WERI-Rb-1 (cell line): ENCODE results near the gene ANKRD12.

Experiments
- DNase-seq: peaks from one replicate; pipeline ENCODE4 v3.0.0-alpha.2; 2020
- H3K27ac ChIP-seq: fragments of 250-450 bp; sonication (Bioruptor Pico); 2 replicates; pipeline ENCODE4 v1.5.1; 2020; ENCODE audit warnings: mild to moderate bottlenecking, moderate library complexity
- H3K27me3 ChIP-seq: fragments of 250-450 bp; sonication (Bioruptor Pico); 2 replicates; pipeline ENCODE4 v1.5.1; 2021; ENCODE audit warnings: mild to moderate bottlenecking, low read depth, moderate library complexity; ENCODE audit not compliant: insufficient read depth, severe bottlenecking
- H3K36me3 ChIP-seq: fragments of 250-450 bp; sonication (Bioruptor Pico); 2 replicates; pipeline ENCODE4 v1.5.1; 2020; ENCODE audit warnings: mild to moderate bottlenecking, moderate library complexity
- H3K4me3 ChIP-seq: 2 replicates; pipeline ENCODE4 v1.5.1; 2011; ENCODE audit warnings: low read depth, mild to moderate bottlenecking, control low read depth, low read length
- H3K9me3 ChIP-seq: fragments of 250-450 bp; sonication (Bioruptor Pico); 2 replicates; pipeline ENCODE4 v1.5.1; 2021; ENCODE audit warnings: mild to moderate bottlenecking, moderate library complexity; ENCODE audit not compliant: severe bottlenecking
- TF ChIP-seq, protein P1 (sequence below): IDR thresholded peaks from 2 replicates; pipeline ENCODE4 v1.5.1; 2011; ENCODE audit warnings: low read depth, mild to moderate bottlenecking, control low read depth, inconsistent platforms, low read length

Gene ANKRD12

DNA sequence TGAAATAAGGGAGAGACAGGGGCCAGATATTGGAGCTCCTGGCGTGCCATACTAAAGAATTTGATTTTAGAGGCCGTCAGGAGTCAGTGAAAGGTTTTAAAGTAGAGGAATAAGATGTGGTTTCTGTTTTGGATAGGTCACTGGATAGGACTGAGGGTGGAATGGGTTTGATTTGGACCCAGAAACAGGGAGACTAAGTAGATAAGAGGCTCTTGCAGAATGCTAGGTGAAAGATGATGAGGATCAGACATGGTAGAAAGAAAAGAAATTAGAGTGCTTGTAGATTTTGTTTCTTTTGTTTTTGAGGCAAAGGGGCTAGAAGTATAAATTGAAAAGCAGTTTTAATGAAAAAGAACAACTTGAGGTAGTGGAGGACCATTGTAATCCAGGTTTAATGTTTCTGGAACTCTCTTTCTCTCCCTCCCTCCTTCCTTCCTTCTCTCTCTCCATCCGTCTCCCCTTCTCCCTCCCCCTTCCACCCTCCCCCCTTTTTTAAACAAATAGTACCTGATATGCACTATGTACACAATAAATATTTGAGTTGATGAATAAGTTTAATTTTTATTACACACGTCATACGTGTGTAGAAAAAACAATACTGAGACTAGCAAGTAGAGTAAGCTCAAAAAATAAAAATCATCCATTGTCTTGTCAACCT, 32.2 kb upstream of the ANKRD12 start:
- no peak for DNase-seq
- H3K36me3 ChIP-seq, result peaks cover 7% of the 10 kb centered on the region
- TF ChIP-seq, protein P1, sequence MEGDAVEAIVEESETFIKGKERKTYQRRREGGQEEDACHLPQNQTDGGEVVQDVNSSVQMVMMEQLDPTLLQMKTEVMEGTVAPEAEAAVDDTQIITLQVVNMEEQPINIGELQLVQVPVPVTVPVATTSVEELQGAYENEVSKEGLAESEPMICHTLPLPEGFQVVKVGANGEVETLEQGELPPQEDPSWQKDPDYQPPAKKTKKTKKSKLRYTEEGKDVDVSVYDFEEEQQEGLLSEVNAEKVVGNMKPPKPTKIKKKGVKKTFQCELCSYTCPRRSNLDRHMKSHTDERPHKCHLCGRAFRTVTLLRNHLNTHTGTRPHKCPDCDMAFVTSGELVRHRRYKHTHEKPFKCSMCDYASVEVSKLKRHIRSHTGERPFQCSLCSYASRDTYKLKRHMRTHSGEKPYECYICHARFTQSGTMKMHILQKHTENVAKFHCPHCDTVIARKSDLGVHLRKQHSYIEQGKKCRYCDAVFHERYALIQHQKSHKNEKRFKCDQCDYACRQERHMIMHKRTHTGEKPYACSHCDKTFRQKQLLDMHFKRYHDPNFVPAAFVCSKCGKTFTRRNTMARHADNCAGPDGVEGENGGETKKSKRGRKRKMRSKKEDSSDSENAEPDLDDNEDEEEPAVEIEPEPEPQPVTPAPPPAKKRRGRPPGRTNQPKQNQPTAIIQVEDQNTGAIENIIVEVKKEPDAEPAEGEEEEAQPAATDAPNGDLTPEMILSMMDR, result no peak
- no peaks in the 10 kb centered on the region for H3K27me3 ChIP-seq
- H3K9me3 ChIP-seq, result no peaks in the 10 kb centered on the region
- H3K27ac ChIP-seq, result peak overlapping the region; percentile 95
- H3K4me3 ChIP-seq, result peak overlapping the region; percentile 83

DNA sequence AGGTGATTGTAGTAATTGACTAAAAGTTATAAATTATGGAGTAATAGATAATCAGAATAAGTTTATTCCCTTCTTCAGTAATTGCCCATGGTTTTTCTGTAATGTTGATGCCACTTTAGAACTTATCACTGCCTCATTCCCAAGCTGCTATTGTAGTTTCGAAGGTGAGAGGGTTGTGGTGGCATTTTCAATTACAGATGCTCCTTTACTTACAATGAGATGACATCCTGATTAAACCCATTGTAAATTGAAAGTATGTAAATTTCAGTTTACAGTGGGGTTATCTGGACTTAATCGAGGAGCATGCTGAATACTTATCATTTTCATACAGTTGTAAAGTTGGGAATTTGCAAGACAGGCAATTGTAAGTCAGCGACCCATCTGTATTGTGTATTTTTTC, 31.2 kb upstream of the ANKRD12 start:
- no peak overlapping the region for H3K27ac ChIP-seq
- TF ChIP-seq, protein P1, result no peak
- H3K36me3 ChIP-seq, result peaks cover 7% of the 10 kb centered on the region
- H3K27me3 ChIP-seq, result no peaks in the 10 kb centered on the region
- DNase-seq, result no peak
- peak overlapping the region; percentile 83 for H3K4me3 ChIP-seq
- H3K9me3 ChIP-seq, result no peaks in the 10 kb centered on the region

DNA sequence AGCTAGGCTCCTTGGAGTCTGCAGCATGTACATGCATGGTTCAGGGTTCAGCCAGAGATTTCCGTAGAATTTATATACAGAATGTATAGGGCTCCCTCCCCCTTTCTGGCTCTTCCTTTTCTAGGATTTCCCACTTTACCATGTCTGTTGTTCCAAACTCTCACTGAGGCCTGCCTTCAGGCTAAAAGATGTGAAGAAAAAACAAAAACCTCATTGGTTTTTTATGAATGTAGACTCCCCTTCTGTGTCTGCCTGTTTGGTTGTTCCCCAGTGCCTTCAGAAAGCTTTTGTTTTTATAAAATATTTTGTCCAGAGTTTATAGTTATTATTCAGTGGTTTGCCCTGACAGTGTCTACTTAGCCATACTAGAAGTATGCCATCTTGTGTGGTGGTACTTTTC, 30.5 kb upstream of the ANKRD12 start:
- Histone ChIP-seq H3K4me3 (peak overlapping the region; percentile 83; the same call in 1 of the 2 replicates), H3K36me3 (peaks cover 7% of the 10 kb centered on the region), H3K27me3 (no peaks in the 10 kb centered on the region), H3K9me3 (no peaks in the 10 kb centered on the region), H3K27ac (peak overlapping the region; percentile 33)
- TF ChIP-seq, protein P1, result no peak
- DNase-seq, result no peak

DNA sequence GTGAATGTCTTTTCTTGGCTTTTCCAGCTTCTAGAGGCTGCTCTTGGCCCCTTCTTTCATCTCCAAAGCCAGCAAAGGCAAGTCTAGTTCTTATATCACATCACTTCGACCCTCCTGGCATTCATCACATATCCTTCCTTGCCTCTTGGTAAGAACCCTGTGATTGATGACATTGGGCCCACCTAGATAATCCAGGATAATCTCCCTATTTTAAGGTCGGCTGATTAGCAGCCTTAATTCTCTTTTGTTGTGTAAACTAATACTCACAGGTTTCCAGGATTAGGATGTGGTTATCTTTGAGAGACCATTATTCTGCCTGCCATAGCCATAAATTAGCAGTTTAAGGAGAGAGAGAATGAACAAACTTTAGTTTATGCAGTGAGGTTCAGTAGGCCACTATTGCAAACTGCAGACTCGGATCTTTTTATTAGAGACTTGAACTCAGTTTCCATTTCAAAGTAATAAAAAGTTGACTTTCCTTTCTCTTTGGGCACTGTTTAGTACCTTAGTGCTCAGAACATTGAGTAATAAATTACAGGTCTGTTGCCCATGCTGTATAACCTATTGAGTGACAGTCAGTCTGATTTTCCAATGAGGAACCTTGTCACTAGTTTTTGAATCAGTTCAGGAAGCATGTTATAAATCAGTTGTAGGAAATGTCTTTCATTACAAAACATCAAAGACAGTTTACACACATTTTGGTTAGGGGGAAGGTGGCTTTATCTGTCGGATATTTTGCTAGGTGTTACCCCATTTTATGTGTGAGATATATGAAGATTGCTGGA, 29.6 kb upstream of the ANKRD12 start:
- H3K27ac ChIP-seq, result peak overlapping the region; percentile 33
- peak overlapping the region; percentile 26 for H3K4me3 ChIP-seq
- peaks cover 7% of the 10 kb centered on the region for H3K36me3 ChIP-seq
- H3K27me3 ChIP-seq, result no peaks in the 10 kb centered on the region
- TF ChIP-seq, protein P1, result no peak
- peak; percentile 63 for DNase-seq
- no peaks in the 10 kb centered on the region for H3K9me3 ChIP-seq

DNA sequence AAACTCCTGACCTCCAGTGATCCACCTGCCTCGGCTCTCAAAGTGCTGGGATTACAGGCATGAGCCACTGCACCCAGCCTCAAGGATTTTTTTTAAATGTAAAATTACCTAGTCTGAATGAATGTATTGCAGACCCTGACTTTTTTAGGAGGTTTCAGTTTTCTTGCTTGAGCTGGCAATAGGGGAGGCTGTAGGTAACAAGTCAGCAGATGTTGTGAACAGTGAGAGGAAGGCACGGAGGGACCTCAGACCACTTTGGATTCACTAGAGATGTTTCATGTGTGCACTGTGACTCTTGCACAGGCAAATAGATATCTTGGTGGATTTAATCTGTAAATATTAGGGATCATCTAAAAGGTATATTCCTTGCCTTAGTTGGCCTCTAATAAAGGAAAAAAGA, 27.7 kb upstream of the ANKRD12 start:
- H3K36me3 ChIP-seq, result peaks cover 7% of the 10 kb centered on the region; the same call in 1 of the 2 replicates

More for the DNA sequence above, 27.7 kb upstream of the ANKRD12 start:
- DNase-seq, result no peak
- no peaks in the 10 kb centered on the region for H3K9me3 ChIP-seq
- no peak overlapping the region for H3K27ac ChIP-seq
- TF ChIP-seq, protein P1, result no peak
- no peaks in the 10 kb centered on the region for H3K27me3 ChIP-seq
- H3K4me3 ChIP-seq, result no peak overlapping the region
